D721Med (cell line): ENCODE measurements around the gene CD74.

Experiments
- DNase-seq: peaks from one replicate; pipeline ENCODE4 v3.0.0; 2011; ENCODE audit warnings: low spot score; ENCODE audit not compliant: insufficient read length
- FAIRE-seq: peaks from 2 replicates; lab custom pipeline; 2011; peaks lifted over from hg19 to GRCh38; lab: Jason Lieb, UNC
- CTCF ChIP-seq: IDR thresholded peaks from 2 replicates; pipeline ENCODE4 v1.5.1; 2012; ENCODE audit warnings: mild to moderate bottlenecking, control low read depth; ENCODE audit not compliant: insufficient read depth; ENCODE audit errors: missing control alignments

CD74 gene

GRCh38 chr5:150399524-150400211, 13.0 kb downstream of the CD74 start:
- no peak for FAIRE-seq
- TF ChIP-seq CTCF: no peak
- DNase-seq: no peak

GRCh38 chr5:150398722-150399523, 13.8 kb downstream of the CD74 start:
- DNase-seq (no peak), FAIRE-seq (no peak)
- TF ChIP-seq CTCF: no peak

GRCh38 chr5:150397782-150398721, 14.7 kb downstream of the CD74 start:
- FAIRE-seq (no peak), DNase-seq (no peak)
- TF ChIP-seq CTCF: peak; percentile 0

- FAIRE-seq (no peak), DNase-seq (no peak)
- no peak for TF ChIP-seq CTCF
Measured at GRCh38 chr5:150397146-150397781, 15.4 kb downstream of the CD74 start.

- DNase-seq (no peak), FAIRE-seq (no peak)
- TF ChIP-seq CTCF: no peak
Measured at GRCh38 chr5:150396267-150396666, 16.4 kb downstream of the CD74 start.

- DNase-seq (no peak), FAIRE-seq (no peak)
- TF ChIP-seq CTCF: no peak
Measured at GRCh38 chr5:150395688-150395975, 17.1 kb downstream of the CD74 start.
